OCI-LY1 (cell line): ENCODE data around the gene KIFC3.

Experiments
- CTCF ChIP-seq: fragments of 200-600 bp; sonication (generic), shearing (Covaris generic); IDR thresholded peaks from 2 replicates; pipeline ENCODE4 v1.5.1; 2017; ENCODE audit warnings: mild to moderate bottlenecking, antibody characterized with exemption, low read length, moderate library complexity, mixed read lengths
- EZH2 ChIP-seq: fragments of 200-600 bp; sonication (generic), shearing (Covaris generic); IDR thresholded peaks from 2 replicates; pipeline ENCODE4 v1.8.0; 2017; ENCODE audit warnings: borderline replicate concordance, mixed run types, mild to moderate bottlenecking, antibody characterized with exemption, low read length, moderate library complexity, mixed read lengths

GRCh38 chr16:57725151-57725550 is 77.1 kb downstream of the KIFC3 start:
- TF ChIP-seq CTCF (no peak), EZH2 (no peak)
